HEK293 (cell line): Measurements from ENCODE around the gene ZNF556.

ENCODE experiments used
- CTCF ChIA-PET: fragments of 350-600 bp; formaldehyde crosslinking; extraction: SDS; loops from one replicate; lab custom pipeline; 2021; ENCODE audit warnings: antibody characterized with exemption; lab: Yijun Ruan, JAX
- POLR2A ChIA-PET: fragments of 300-600 bp; formaldehyde crosslinking; extraction: SDS; loops from one replicate; lab custom pipeline; 2020; ENCODE audit warnings: antibody characterized with exemption, inconsistent platforms; lab: Yijun Ruan, JAX
- H3K27ac ChIP-seq: fragments of 200-500 bp; sonication (Bioruptor generic); 2 replicates; pipeline ENCODE4 v1.5.1; 2014; ENCODE audit warnings: low read depth, low read length, control low read depth, inconsistent platforms; ENCODE audit errors: extremely low read depth
- H3K36me3 ChIP-seq, 2 experiments: fragments of 200-500 bp in 1 of 2; sonication (Bioruptor generic) in 1 of 2; 1 replicate in 1 of 2; 2 replicates in 1 of 2; pipeline ENCODE4 v1.5.1; 2014 to 2017; ENCODE audit warnings: inconsistent platforms in 2 of 2, low read length in 2 of 2; ENCODE audit not compliant: control insufficient read depth in 2 of 2, insufficient read depth in 1 of 2
- H3K4me1 ChIP-seq: fragments of 200-500 bp; sonication (Bioruptor generic); 2 replicates; pipeline ENCODE4 v1.5.1; 2014; ENCODE audit warnings: mild to moderate bottlenecking, low read length, inconsistent platforms; ENCODE audit not compliant: control insufficient read depth, insufficient read depth
- H3K4me3 ChIP-seq: 2 replicates; pipeline ENCODE4 v1.5.1; 2011; ENCODE audit warnings: low read depth, mild to moderate bottlenecking, control low read depth, low read length, moderate library complexity
- H3K9me3 ChIP-seq: fragments of 200-500 bp; sonication (Bioruptor generic); 2 replicates; pipeline ENCODE4 v1.5.1; 2014; ENCODE audit warnings: low read depth, low read length, inconsistent platforms; ENCODE audit not compliant: control insufficient read depth, insufficient read depth
- EGR2 ChIP-seq: fragments of 450-650 bp; formaldehyde crosslinking; IDR thresholded peaks from 2 replicates; pipeline ENCODE4 v1.5.1; 2016; ENCODE audit warnings: low read depth, missing biosample characterization, missing genetic modification characterization
- GFI1B ChIP-seq: fragments of 450-650 bp; formaldehyde crosslinking; IDR thresholded peaks from 2 replicates; pipeline ENCODE4 v1.5.1; 2016; ENCODE audit warnings: missing biosample characterization, missing genetic modification characterization
- GLIS1 ChIP-seq: fragments of 450-650 bp; formaldehyde crosslinking; IDR thresholded peaks from 2 replicates; pipeline ENCODE4 v1.5.1; 2016; ENCODE audit warnings: missing biosample characterization, missing genetic modification characterization
- HIC1 ChIP-seq: fragments of 450-650 bp; formaldehyde crosslinking; IDR thresholded peaks from 2 replicates; pipeline ENCODE4 v1.5.1; 2016; ENCODE audit warnings: missing biosample characterization, missing genetic modification characterization
- SCRT2 ChIP-seq: fragments of 450-650 bp; formaldehyde crosslinking; IDR thresholded peaks from 2 replicates; pipeline ENCODE4 v1.5.1; 2016; ENCODE audit warnings: missing biosample characterization, missing genetic modification characterization
- ZBTB20 ChIP-seq: fragments of 450-650 bp; formaldehyde crosslinking; IDR thresholded peaks from 2 replicates; pipeline ENCODE4 v1.5.1; 2016; ENCODE audit warnings: missing biosample characterization, missing genetic modification characterization
- ZBTB6 ChIP-seq: fragments of 450-650 bp; formaldehyde crosslinking; IDR thresholded peaks from 2 replicates; pipeline ENCODE4 v1.5.1; 2017; ENCODE audit warnings: missing biosample characterization, missing genetic modification characterization
- ZBTB7A ChIP-seq: fragments of 450-650 bp; formaldehyde crosslinking; IDR thresholded peaks from 2 replicates; pipeline ENCODE4 v1.5.1; 2016; ENCODE audit warnings: low read depth, missing biosample characterization, missing genetic modification characterization
- ZFP3 ChIP-seq: fragments of 450-650 bp; formaldehyde crosslinking; IDR thresholded peaks from 2 replicates; pipeline ENCODE4 v1.5.1; 2016; ENCODE audit warnings: low read depth, missing biosample characterization, missing genetic modification characterization
- ZNF157 ChIP-seq: fragments of 450-650 bp; formaldehyde crosslinking; IDR thresholded peaks from 2 replicates; pipeline ENCODE4 v1.5.1; 2016; ENCODE audit warnings: missing biosample characterization, missing genetic modification characterization
- ZNF221 ChIP-seq: fragments of 450-650 bp; formaldehyde crosslinking; IDR thresholded peaks from 2 replicates; pipeline ENCODE4 v1.5.1; 2017; ENCODE audit warnings: missing biosample characterization, missing genetic modification characterization, borderline replicate concordance
- ZNF239 ChIP-seq: fragments of 450-650 bp; formaldehyde crosslinking; IDR thresholded peaks from 2 replicates; pipeline ENCODE4 v1.5.1; 2016; ENCODE audit warnings: missing biosample characterization, missing genetic modification characterization
- ZNF311 ChIP-seq: fragments of 450-650 bp; formaldehyde crosslinking; IDR thresholded peaks from 2 replicates; pipeline ENCODE4 v1.5.1; 2017; ENCODE audit warnings: missing biosample characterization, missing genetic modification characterization, borderline replicate concordance
- ZNF423 ChIP-seq: fragments of 450-650 bp; formaldehyde crosslinking; IDR thresholded peaks from 2 replicates; pipeline ENCODE4 v1.5.1; 2016; ENCODE audit warnings: missing biosample characterization, missing genetic modification characterization
- ZNF510 ChIP-seq: fragments of 450-650 bp; formaldehyde crosslinking; IDR thresholded peaks from 2 replicates; pipeline ENCODE4 v1.5.1; 2018; ENCODE audit warnings: mild to moderate bottlenecking, missing genetic modification characterization, missing biosample characterization; ENCODE audit not compliant: insufficient replicate concordance
- ZNF514 ChIP-seq: fragments of 450-650 bp; formaldehyde crosslinking; IDR thresholded peaks from 2 replicates; pipeline ENCODE4 v1.5.1; 2016; ENCODE audit warnings: missing biosample characterization, missing genetic modification characterization
- ZNF544 ChIP-seq: fragments of 450-650 bp; formaldehyde crosslinking; IDR thresholded peaks from 2 replicates; pipeline ENCODE4 v1.5.0; 2017; ENCODE audit warnings: missing biosample characterization, missing genetic modification characterization
- ZNF571 ChIP-seq: fragments of 450-650 bp; formaldehyde crosslinking; IDR thresholded peaks from 2 replicates; pipeline ENCODE4 v1.5.0; 2017; ENCODE audit warnings: missing biosample characterization, missing genetic modification characterization
- ZNF596 ChIP-seq: fragments of 450-650 bp; IDR thresholded peaks from 2 replicates; pipeline ENCODE4 v1.5.0; 2018; ENCODE audit warnings: missing biosample characterization, mild to moderate bottlenecking, missing genetic modification characterization, moderate library complexity
- ZNF624 ChIP-seq: fragments of 450-650 bp; formaldehyde crosslinking; IDR thresholded peaks from 2 replicates; pipeline ENCODE4 v1.5.1; 2017; ENCODE audit warnings: missing biosample characterization, missing genetic modification characterization
- ZNF629 ChIP-seq: fragments of 450-650 bp; formaldehyde crosslinking; IDR thresholded peaks from 2 replicates; pipeline ENCODE4 v1.5.1; 2017; ENCODE audit warnings: missing biosample characterization, missing genetic modification characterization
- ZNF645 ChIP-seq: fragments of 450-650 bp; formaldehyde crosslinking; IDR thresholded peaks from 2 replicates; pipeline ENCODE4; 2016; ENCODE audit warnings: missing biosample characterization, missing genetic modification characterization
- ZNF768 ChIP-seq: fragments of 450-650 bp; formaldehyde crosslinking; IDR thresholded peaks from 2 replicates; pipeline ENCODE4 v1.5.1; 2018; ENCODE audit warnings: missing biosample characterization, mild to moderate bottlenecking, missing genetic modification characterization
- ZSCAN18 ChIP-seq: fragments of 450-650 bp; formaldehyde crosslinking; IDR thresholded peaks from 2 replicates; pipeline ENCODE4 v1.5.1; 2016; ENCODE audit warnings: missing biosample characterization, missing genetic modification characterization

The ZNF556 gene

GRCh38 chr19:2823646-2824045 is 43.5 kb upstream of the ZNF556 start (continued):
- TF ChIP-seq HIC1 (tag by site-specific recombination) (no peak), GLIS1 (tag by site-specific recombination) (no peak), ZNF768 (tag by site-specific recombination) (no peak)

GRCh38 chr19:2824129-2824528 is 43.0 kb upstream of the ZNF556 start:
- ChIA-PET CTCF (no interaction called here), POLR2A (interaction anchor here (0.8 to 1.5 kb wide), 2 partner anchors 17 kb away, joined by 3 to 6 read pairs; partner anchors contain the start of gene ZNF555)
- Histone ChIP-seq H3K36me3 (peaks cover 0 to 33% of the 10 kb centered on the region in 2 experiments; a peak in 2 of 3 replicates), H3K27ac (no peak overlapping the region), H3K4me1 (no peaks in the 10 kb centered on the region), H3K4me3 (no peak overlapping the region), H3K9me3 (no peaks in the 10 kb centered on the region)
- TF ChIP-seq ZNF311 (tag by site-specific recombination) (no peak), SCRT2 (tag by site-specific recombination) (peak; percentile 83), ZNF510 (tag by site-specific recombination) (no peak), ZNF544 (tag by site-specific recombination) (no peak), EGR2 (no peak), ZNF624 (tag by site-specific recombination) (no peak), ZNF221 (no peak)

- TF ChIP-seq ZNF514 (tag by site-specific recombination) (no peak), ZNF157 (tag by site-specific recombination) (peak; percentile 98), ZNF571 (no peak), ZNF645 (no peak)
- POLR2A ChIA-PET, result no interaction called here
- no peaks in the 10 kb centered on the region for H3K9me3 ChIP-seq
- H3K4me1 ChIP-seq, result no peaks in the 10 kb centered on the region
- no peak overlapping the region for H3K4me3 ChIP-seq
- CTCF ChIA-PET, result no interaction called here
- peaks cover 0 to 33% of the 10 kb centered on the region in 2 experiments; a peak in 2 of 3 replicates for H3K36me3 ChIP-seq
- H3K27ac ChIP-seq, result no peak overlapping the region
These were observed 40.1 kb upstream of the ZNF556 start for GRCh38 chr19:2827022-2827421.

GRCh38 chr19:2827840-2828489 is 39.2 kb upstream of the ZNF556 start:
- POLR2A ChIA-PET, result no interaction called here
- Histone ChIP-seq H3K4me3 (no peak overlapping the region), H3K4me1 (no peaks in the 10 kb centered on the region), H3K27ac (no peak overlapping the region), H3K36me3 (peaks cover 0 to 37% of the 10 kb centered on the region in 2 experiments; a peak in 2 of 3 replicates), H3K9me3 (no peaks in the 10 kb centered on the region)
- CTCF ChIA-PET, result interaction anchor here (0.7 kb wide), 1 partner anchor 20 kb away, joined by 3 read pairs; no protein-coding TSS in a partner anchor
- TF ChIP-seq ZNF596 (no peak), ZSCAN18 (tag by site-specific recombination) (no peak), ZBTB7A (tag by site-specific recombination) (no peak), ZBTB20 (tag by site-specific recombination) (no peak), ZNF629 (no peak), ZNF239 (no peak), ZNF423 (no peak), ZFP3 (tag by site-specific recombination) (no peak), GFI1B (no peak), ZBTB6 (no peak)
